ENCODE data around the gene PYCARD. TPM values are rescaled to one million over a fixed set of nuclear protein-coding genes. Genes with fewer than 3 reads are reported as not detected.
"Not testable (repeated sequence)": the region's sequence is repeated elsewhere in the genome, so short reads cannot be mapped to it uniquely, and the experiment has no call there.

The PYCARD gene
- polyA plus RNA-seq, 1 donor (not counting 4 experiments of a cell fraction or from before 2014, with no cell fraction given): 58.1 TPM

DNA sequence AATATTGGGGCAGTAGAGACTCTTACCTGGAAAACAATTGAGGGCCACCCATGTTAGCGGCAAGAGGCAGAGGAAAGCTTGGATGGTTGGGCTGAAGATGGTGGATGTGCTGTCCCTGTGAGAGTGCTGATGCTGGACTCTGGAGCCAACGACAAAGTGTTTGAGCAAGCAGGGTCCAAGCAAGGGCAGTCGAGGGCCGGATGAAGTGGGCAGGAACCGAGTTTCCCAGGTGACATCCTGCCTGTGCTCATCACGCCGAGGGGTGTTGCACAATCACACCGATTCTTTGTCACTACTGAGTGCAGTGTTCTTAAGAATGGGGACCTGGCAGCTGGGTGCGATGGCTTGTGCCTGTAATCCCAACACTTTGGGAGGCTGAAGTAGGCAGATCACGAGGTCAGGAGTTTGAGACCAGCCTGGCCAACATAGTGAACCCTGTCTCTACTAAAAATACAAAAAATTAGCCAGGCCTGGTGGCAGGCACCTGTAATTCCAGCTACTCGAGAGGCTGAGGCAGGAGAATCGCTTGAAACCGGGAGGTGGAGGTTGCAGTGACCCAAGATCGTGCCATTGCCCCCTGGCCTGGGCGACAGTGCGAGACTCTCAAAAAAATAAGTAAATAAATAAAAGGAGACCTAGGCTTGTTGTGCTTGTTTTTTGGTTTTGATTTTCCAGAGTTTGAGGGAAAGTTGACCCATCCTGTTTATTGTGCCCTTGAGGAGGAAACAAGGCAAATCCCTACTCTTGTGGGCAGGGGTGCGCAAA, 6.1 kb downstream of the PYCARD start:
- peaks cover 2% of the 10 kb centered on the region for H3K79me2 ChIP-seq (ENCODE audit: control insufficient read depth, insufficient read depth, low read length)
- no peak overlapping the region for H3K9ac ChIP-seq (ENCODE audit: control insufficient read depth, extremely low read depth, insufficient read depth, low read length)
- H3K4me1 ChIP-seq (ENCODE audit: control insufficient read depth, extremely low read depth, insufficient read depth, low read length): peaks cover 15% of the 10 kb centered on the region
- dilution Hi-C loops (cut with MboI; ENCODE audit: extremely low pct_ligation_motif_present, low sequenced_read_pairs): no loop called here
- no peak overlapping the region for H2AFZ ChIP-seq (ENCODE audit: control insufficient read depth, low read length)
- no peaks in the 10 kb centered on the region for H3K9me3 ChIP-seq (ENCODE audit: control insufficient read depth, low read depth, low read length)
- no peak overlapping the region for H3K4me2 ChIP-seq (ENCODE audit: control insufficient read depth, extremely low read depth, insufficient read depth, low read depth, low read length)
- TF ChIP-seq EZH2 (IDR thresholded peaks at IDR 0.05; ENCODE audit: low read length): no peak
- TF ChIP-seq, protein P1, sequence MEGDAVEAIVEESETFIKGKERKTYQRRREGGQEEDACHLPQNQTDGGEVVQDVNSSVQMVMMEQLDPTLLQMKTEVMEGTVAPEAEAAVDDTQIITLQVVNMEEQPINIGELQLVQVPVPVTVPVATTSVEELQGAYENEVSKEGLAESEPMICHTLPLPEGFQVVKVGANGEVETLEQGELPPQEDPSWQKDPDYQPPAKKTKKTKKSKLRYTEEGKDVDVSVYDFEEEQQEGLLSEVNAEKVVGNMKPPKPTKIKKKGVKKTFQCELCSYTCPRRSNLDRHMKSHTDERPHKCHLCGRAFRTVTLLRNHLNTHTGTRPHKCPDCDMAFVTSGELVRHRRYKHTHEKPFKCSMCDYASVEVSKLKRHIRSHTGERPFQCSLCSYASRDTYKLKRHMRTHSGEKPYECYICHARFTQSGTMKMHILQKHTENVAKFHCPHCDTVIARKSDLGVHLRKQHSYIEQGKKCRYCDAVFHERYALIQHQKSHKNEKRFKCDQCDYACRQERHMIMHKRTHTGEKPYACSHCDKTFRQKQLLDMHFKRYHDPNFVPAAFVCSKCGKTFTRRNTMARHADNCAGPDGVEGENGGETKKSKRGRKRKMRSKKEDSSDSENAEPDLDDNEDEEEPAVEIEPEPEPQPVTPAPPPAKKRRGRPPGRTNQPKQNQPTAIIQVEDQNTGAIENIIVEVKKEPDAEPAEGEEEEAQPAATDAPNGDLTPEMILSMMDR (optimal IDR thresholded peaks at IDR 0.05 in 1 of 3, IDR thresholded peaks at IDR 0.05 in 1 of 3, conservative IDR thresholded peaks at IDR 0.05 in 1 of 3; ENCODE audit: extremely low read depth in 1 of 3, insufficient read depth in 2 of 3, low read length in 3 of 3): no peak
- FAIRE-seq (no peak), DNase-seq (ENCODE audit: low read depth, low spot score) (no peak)
- peaks cover 22 to 46% of the 10 kb centered on the region in 2 experiments for H3K36me3 ChIP-seq (ENCODE audit: control insufficient read depth in 2 of 2, extremely low read depth in 1 of 2, insufficient read depth in 2 of 2, low read length in 2 of 2)
- no peaks in the 10 kb centered on the region for H3K27me3 ChIP-seq (ENCODE audit: control insufficient read depth, extremely low read depth, insufficient read depth, low read length)
- H3K27ac ChIP-seq (ENCODE audit: control insufficient read depth, insufficient read depth, low read length): no peak overlapping the region
- no peak overlapping the region for H3K4me3 ChIP-seq (ENCODE audit: control insufficient read depth in 2 of 3, extremely low read depth in 1 of 3, insufficient read depth in 2 of 3, low read depth in 1 of 3, low read length in 3 of 3)
- H4K20me1 ChIP-seq (ENCODE audit: control insufficient read depth, extremely low read depth, insufficient read depth, low read length): peaks cover 18% of the 10 kb centered on the region
- no peaks in the 10 kb centered on the region for H3K9me1 ChIP-seq (ENCODE audit: control insufficient read depth, extremely low read depth, insufficient read depth, low read length)

DNA sequence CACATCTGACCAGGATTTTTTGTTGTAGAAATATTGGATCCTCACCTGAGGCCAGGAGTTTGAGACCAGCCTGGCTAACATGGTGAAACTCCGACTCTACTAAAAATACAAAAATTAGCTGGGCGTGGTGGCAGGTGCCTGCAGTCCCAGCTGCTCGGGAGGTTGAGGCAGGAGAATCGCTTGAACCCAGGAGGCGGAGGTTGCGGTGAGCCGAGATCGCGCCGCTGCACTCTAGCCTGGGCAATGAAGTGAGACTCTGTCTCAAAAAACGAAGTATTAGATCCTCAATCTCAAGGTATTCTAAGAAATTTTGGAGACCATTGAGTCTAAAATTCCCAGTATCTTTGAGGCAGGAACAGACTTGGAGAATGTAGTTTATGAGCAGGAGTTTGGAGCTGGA, 6.7 kb downstream of the PYCARD start:
- Histone ChIP-seq H4K20me1 (ENCODE audit: control insufficient read depth, extremely low read depth, insufficient read depth, low read length) (peaks cover 18% of the 10 kb centered on the region), H3K36me3 (ENCODE audit: control insufficient read depth in 2 of 2, extremely low read depth in 1 of 2, insufficient read depth in 2 of 2, low read length in 2 of 2) (peaks cover 25 to 52% of the 10 kb centered on the region in 2 experiments)
- H3K4me1 ChIP-seq (ENCODE audit: control insufficient read depth, extremely low read depth, insufficient read depth, low read length); H3K9me1 ChIP-seq (ENCODE audit: control insufficient read depth, extremely low read depth, insufficient read depth, low read length); H2AFZ ChIP-seq (ENCODE audit: control insufficient read depth, low read length); dilution Hi-C loops (cut with MboI; ENCODE audit: extremely low pct_ligation_motif_present, low sequenced_read_pairs); H3K9ac ChIP-seq (ENCODE audit: control insufficient read depth, extremely low read depth, insufficient read depth, low read length); DNase-seq (ENCODE audit: low read depth, low spot score); H3K4me3 ChIP-seq (ENCODE audit: control insufficient read depth in 2 of 3, extremely low read depth in 1 of 3, insufficient read depth in 2 of 3, low read depth in 1 of 3, low read length in 3 of 3); H3K27me3 ChIP-seq (ENCODE audit: control insufficient read depth, extremely low read depth, insufficient read depth, low read length); FAIRE-seq; H3K27ac ChIP-seq (ENCODE audit: control insufficient read depth, insufficient read depth, low read length); H3K79me2 ChIP-seq (ENCODE audit: control insufficient read depth, insufficient read depth, low read length); H3K9me3 ChIP-seq (ENCODE audit: control insufficient read depth, low read depth, low read length); H3K4me2 ChIP-seq (ENCODE audit: control insufficient read depth, extremely low read depth, insufficient read depth, low read depth, low read length): not testable (repeated sequence)

All from keratinocyte (primary cell).